ENCODE results near the gene MEF2C. TPM values are rescaled to one million over a fixed set of nuclear protein-coding genes. Genes with fewer than 3 reads are reported as not detected.

MEF2C gene
- total and polyA plus RNA-seq, 4 experiments from 2014 or later, result 0.12 to 1.0 (median 0.28) TPM

GRCh38 chr5:88708021-88708420 lies 175.0 kb downstream of the MEF2C start:
- CTCF ChIA-PET (ENCODE audit: partially characterized antibody), result interaction anchor here (0.8 to 3.0 kb wide), 4 partner anchors 10 to 21 kb away, joined by 3 to 15 read pairs (median 8); no protein-coding TSS in a partner anchor
- no peak for DNase-seq
- Histone ChIP-seq H3K36me3 (ENCODE audit: insufficient read depth, low read length) (no peaks in the 10 kb centered on the region), H3K4me1 (ENCODE audit: insufficient read depth, low read length) (no peaks in the 10 kb centered on the region), H3K4me3 (ENCODE audit: low read length in 2 of 2) (no peak overlapping the region), H3K9me3 (ENCODE audit: control insufficient read depth in 1 of 2, low read length in 2 of 2) (no peaks in the 10 kb centered on the region), H3K27ac (ENCODE audit: low read depth, low read length) (no peak overlapping the region), H3K27me3 (ENCODE audit: insufficient read depth, low read length) (no peaks in the 10 kb centered on the region)
- H3K27ac Mint-ChIP-seq, result no peak overlapping the region
- peaks cover 6 to 16% of the 10 kb centered on the region in 2 donors for H3K27me3 Mint-ChIP-seq
- H3K36me3 Mint-ChIP-seq, result no peaks in the 10 kb centered on the region
- intact Hi-C loops (cut with micrococcal nuclease), result no loop called here
- no peak overlapping the region for H3K4me3 Mint-ChIP-seq
- no peaks in the 10 kb centered on the region for H3K9me3 Mint-ChIP-seq
- no peaks in the 10 kb centered on the region for H3K4me1 Mint-ChIP-seq
- POLR2A ChIA-PET (ENCODE audit: partially characterized antibody), result no interaction called here

- no peaks in the 10 kb centered on the region for H3K9me3 Mint-ChIP-seq
- no peak overlapping the region for H3K4me3 Mint-ChIP-seq
- H3K36me3 ChIP-seq (ENCODE audit: insufficient read depth, low read length), result no peaks in the 10 kb centered on the region
- no peak overlapping the region for H3K4me3 ChIP-seq (ENCODE audit: low read length in 2 of 2)
- H3K4me1 Mint-ChIP-seq, result no peaks in the 10 kb centered on the region
- no peaks in the 10 kb centered on the region for H3K9me3 ChIP-seq (ENCODE audit: control insufficient read depth in 1 of 2, low read length in 2 of 2)
- ChIA-PET POLR2A (ENCODE audit: partially characterized antibody) (no interaction called here), CTCF (ENCODE audit: partially characterized antibody) (interaction anchor here (0.8 to 3.0 kb wide), 4 partner anchors 10 to 22 kb away, joined by 3 to 15 read pairs (median 8); no protein-coding TSS in a partner anchor)
- peaks cover 6 to 16% of the 10 kb centered on the region in 2 donors for H3K27me3 Mint-ChIP-seq
- intact Hi-C loops (cut with micrococcal nuclease), result no loop called here
- H3K27me3 ChIP-seq (ENCODE audit: insufficient read depth, low read length), result no peaks in the 10 kb centered on the region
- no peaks in the 10 kb centered on the region for H3K4me1 ChIP-seq (ENCODE audit: insufficient read depth, low read length)
- no peaks in the 10 kb centered on the region for H3K36me3 Mint-ChIP-seq
- H3K27ac Mint-ChIP-seq, result no peak overlapping the region
- H3K27ac ChIP-seq (ENCODE audit: low read depth, low read length), result no peak overlapping the region
- no peak for DNase-seq
These were observed 175.6 kb downstream of the MEF2C start for GRCh38 chr5:88707216-88707965.

GRCh38 chr5:88702332-88702731 lies 180.7 kb downstream of the MEF2C start:
- Mint-ChIP-seq H3K4me3 (no peak overlapping the region), H3K27ac (no peak overlapping the region), H3K27me3 (peaks cover 24 to 31% of the 10 kb centered on the region in 2 donors), H3K9me3 (no peaks in the 10 kb centered on the region), H3K36me3 (no peaks in the 10 kb centered on the region), H3K4me1 (no peaks in the 10 kb centered on the region)
- no peak overlapping the region for H3K27ac ChIP-seq (ENCODE audit: low read depth, low read length)
- ChIA-PET CTCF (ENCODE audit: partially characterized antibody) (interaction anchor here (0.7 to 1.8 kb wide), 3 partner anchors 12 to 900 kb away, joined by 3 to 12 read pairs (median 4); no protein-coding TSS in a partner anchor), POLR2A (ENCODE audit: partially characterized antibody) (no interaction called here)
- H3K27me3 ChIP-seq (ENCODE audit: insufficient read depth, low read length), result peaks cover 3% of the 10 kb centered on the region
- no peaks in the 10 kb centered on the region for H3K4me1 ChIP-seq (ENCODE audit: insufficient read depth, low read length)
- no peaks in the 10 kb centered on the region for H3K36me3 ChIP-seq (ENCODE audit: insufficient read depth, low read length)
- no peak overlapping the region for H3K4me3 ChIP-seq (ENCODE audit: low read length in 2 of 2)
- intact Hi-C loops (cut with micrococcal nuclease), result no loop called here
- H3K9me3 ChIP-seq (ENCODE audit: control insufficient read depth in 1 of 2, low read length in 2 of 2), result no peaks in the 10 kb centered on the region
- no peak for DNase-seq

- peaks cover 33 to 37% of the 10 kb centered on the region in 2 donors for H3K27me3 Mint-ChIP-seq
These were observed 182.9 kb downstream of the MEF2C start for GRCh38 chr5:88700121-88700520.

GRCh38 chr5:88698290-88698689 lies 184.7 kb downstream of the MEF2C start:
- no peaks in the 10 kb centered on the region for H3K4me1 ChIP-seq (ENCODE audit: insufficient read depth, low read length)
- no peak overlapping the region for H3K27ac ChIP-seq (ENCODE audit: low read depth, low read length)
- Mint-ChIP-seq H3K9me3 (peaks cover 0 to 3% (median 0%) of the 10 kb centered on the region in 8 donors), H3K27me3 (peaks cover 44 to 52% of the 10 kb centered on the region in 2 donors), H3K4me1 (peaks cover 0 to 4% (median 0%) of the 10 kb centered on the region in 4 donors), H3K27ac (no peak overlapping the region), H3K36me3 (no peaks in the 10 kb centered on the region), H3K4me3 (no peak overlapping the region)
- no peak overlapping the region for H3K4me3 ChIP-seq (ENCODE audit: low read length in 2 of 2)
- DNase-seq, result no peak
- H3K36me3 ChIP-seq (ENCODE audit: insufficient read depth, low read length), result no peaks in the 10 kb centered on the region
- intact Hi-C loops (cut with micrococcal nuclease), result no loop called here
- H3K27me3 ChIP-seq (ENCODE audit: insufficient read depth, low read length), result peaks cover 18% of the 10 kb centered on the region
- ChIA-PET POLR2A (ENCODE audit: partially characterized antibody) (no interaction called here), CTCF (ENCODE audit: partially characterized antibody) (interaction anchor here (1.1 to 2.0 kb wide), 4 partner anchors 10 to 917 kb away, joined by 4 to 8 read pairs (median 6); no protein-coding TSS in a partner anchor)
- H3K9me3 ChIP-seq (ENCODE audit: control insufficient read depth in 1 of 2, low read length in 2 of 2), result no peaks in the 10 kb centered on the region

More at GRCh38 chr5:88700121-88700520, 182.9 kb downstream of the MEF2C start:
- intact Hi-C loops (cut with micrococcal nuclease), result no loop called here
- ChIA-PET POLR2A (ENCODE audit: partially characterized antibody) (no interaction called here), CTCF (ENCODE audit: partially characterized antibody) (interaction anchor here (1.3 kb wide), 1 partner anchor 9 kb away, joined by 9 read pairs; no protein-coding TSS in a partner anchor)
- Histone ChIP-seq H3K9me3 (ENCODE audit: control insufficient read depth in 1 of 2, low read length in 2 of 2) (no peaks in the 10 kb centered on the region), H3K36me3 (ENCODE audit: insufficient read depth, low read length) (no peaks in the 10 kb centered on the region), H3K27me3 (ENCODE audit: insufficient read depth, low read length) (peaks cover 9% of the 10 kb centered on the region), H3K4me1 (ENCODE audit: insufficient read depth, low read length) (no peaks in the 10 kb centered on the region), H3K4me3 (ENCODE audit: low read length in 2 of 2) (no peak overlapping the region), H3K27ac (ENCODE audit: low read depth, low read length) (no peak overlapping the region)
- no peak overlapping the region for H3K27ac Mint-ChIP-seq
- peaks cover 0 to 2% (median 0%) of the 10 kb centered on the region in 8 donors for H3K9me3 Mint-ChIP-seq
- H3K4me3 Mint-ChIP-seq, result no peak overlapping the region
- no peak for DNase-seq
- no peaks in the 10 kb centered on the region for H3K4me1 Mint-ChIP-seq
- no peaks in the 10 kb centered on the region for H3K36me3 Mint-ChIP-seq

- intact Hi-C loops (cut with micrococcal nuclease), result no loop called here
- H3K9me3 Mint-ChIP-seq, result peaks cover 0 to 4% (median 0%) of the 10 kb centered on the region in 8 donors
- Histone ChIP-seq H3K4me1 (ENCODE audit: insufficient read depth, low read length) (no peaks in the 10 kb centered on the region), H3K36me3 (ENCODE audit: insufficient read depth, low read length) (no peaks in the 10 kb centered on the region), H3K4me3 (ENCODE audit: low read length in 2 of 2) (no peak overlapping the region), H3K27me3 (ENCODE audit: insufficient read depth, low read length) (peaks cover 33% of the 10 kb centered on the region), H3K27ac (ENCODE audit: low read depth, low read length) (no peak overlapping the region), H3K9me3 (ENCODE audit: control insufficient read depth in 1 of 2, low read length in 2 of 2) (no peaks in the 10 kb centered on the region)
- DNase-seq, result no peak
- H3K36me3 Mint-ChIP-seq, result no peaks in the 10 kb centered on the region
- H3K27me3 Mint-ChIP-seq, result peaks cover 53 to 64% of the 10 kb centered on the region in 2 donors
- H3K4me1 Mint-ChIP-seq, result peaks cover 0 to 13% (median 2%) of the 10 kb centered on the region in 4 donors
- no peak overlapping the region for H3K4me3 Mint-ChIP-seq
- ChIA-PET POLR2A (ENCODE audit: partially characterized antibody) (no interaction called here), CTCF (ENCODE audit: partially characterized antibody) (interaction anchor here (0.8 to 2.0 kb wide), 2 partner anchors 14 to 915 kb away, joined by 4 to 7 read pairs; no protein-coding TSS in a partner anchor)
- H3K27ac Mint-ChIP-seq, result no peak overlapping the region
These were observed 186.5 kb downstream of the MEF2C start for GRCh38 chr5:88696466-88696865.

GRCh38 chr5:88695931-88696330 lies 187.1 kb downstream of the MEF2C start:
- CTCF ChIA-PET (ENCODE audit: partially characterized antibody), result interaction anchor here (0.8 to 1.0 kb wide), 4 partner anchors 15 to 914 kb away, joined by 3 to 6 read pairs (median 4); no protein-coding TSS in a partner anchor
- Mint-ChIP-seq H3K36me3 (peaks cover 0 to under 1% of the 10 kb centered on the region in 2 donors), H3K27ac (no peak overlapping the region), H3K27me3 (peaks cover 57 to 67% of the 10 kb centered on the region in 2 donors), H3K9me3 (peaks cover 0 to 10% (median 0%) of the 10 kb centered on the region in 8 donors), H3K4me3 (no peak overlapping the region), H3K4me1 (peaks cover 4 to 18% (median 6%) of the 10 kb centered on the region in 4 donors)
- Histone ChIP-seq H3K27ac (ENCODE audit: low read depth, low read length) (no peak overlapping the region), H3K27me3 (ENCODE audit: insufficient read depth, low read length) (peaks cover 37% of the 10 kb centered on the region), H3K4me1 (ENCODE audit: insufficient read depth, low read length) (peaks cover 3% of the 10 kb centered on the region), H3K4me3 (ENCODE audit: low read length in 2 of 2) (no peak overlapping the region), H3K36me3 (ENCODE audit: insufficient read depth, low read length) (no peaks in the 10 kb centered on the region), H3K9me3 (ENCODE audit: control insufficient read depth in 1 of 2, low read length in 2 of 2) (no peaks in the 10 kb centered on the region)
- DNase-seq, result no peak
- POLR2A ChIA-PET (ENCODE audit: partially characterized antibody), result no interaction called here
- intact Hi-C loops (cut with micrococcal nuclease), result no loop called here
